Measurements from ENCODE around the gene GAL. TPM values are rescaled to one million over a fixed set of nuclear protein-coding genes. Genes with fewer than 3 reads are reported as not detected.

Gene GAL
- total RNA-seq, 1 experiment from 2014 or later, result 0.29 TPM

GRCh38 chr11:68655806-68656205, 28.5 kb upstream of the GAL start:
- in situ Hi-C loops (cut with HindIII; ENCODE audit: low pct_unique_long_range_greater_than_20kb, low sequenced_read_pairs), result no loop called here
- DNase-seq (ENCODE audit: low read depth, low spot score), result no peak

GRCh38 chr11:68657021-68657780, 27.1 kb upstream of the GAL start:
- in situ Hi-C loops (cut with HindIII; ENCODE audit: low pct_unique_long_range_greater_than_20kb, low sequenced_read_pairs), result no loop called here
- DNase-seq (ENCODE audit: low read depth, low spot score), result no peak

- no peak for DNase-seq (ENCODE audit: low read depth, low spot score)
- in situ Hi-C loops (cut with HindIII; ENCODE audit: low pct_unique_long_range_greater_than_20kb, low sequenced_read_pairs), result no loop called here
These were observed 26.2 kb upstream of the GAL start for GRCh38 chr11:68658097-68658496.

GRCh38 chr11:68658661-68659060, 25.7 kb upstream of the GAL start:
- no peak for DNase-seq (ENCODE audit: low read depth, low spot score)
- in situ Hi-C loops (cut with HindIII; ENCODE audit: low pct_unique_long_range_greater_than_20kb, low sequenced_read_pairs), result no loop called here

GRCh38 chr11:68659158-68659921, 25.0 kb upstream of the GAL start:
- peak; percentile 46 for DNase-seq (ENCODE audit: low read depth, low spot score)
- in situ Hi-C loops (cut with HindIII; ENCODE audit: low pct_unique_long_range_greater_than_20kb, low sequenced_read_pairs), result no loop called here

GRCh38 chr11:68660066-68660810, 24.1 kb upstream of the GAL start:
- in situ Hi-C loops (cut with HindIII; ENCODE audit: low pct_unique_long_range_greater_than_20kb, low sequenced_read_pairs), result no loop called here
- DNase-seq (ENCODE audit: low read depth, low spot score), result no peak

GRCh38 chr11:68661014-68661413, 23.3 kb upstream of the GAL start:
- DNase-seq (ENCODE audit: low read depth, low spot score), result no peak
- in situ Hi-C loops (cut with HindIII; ENCODE audit: low pct_unique_long_range_greater_than_20kb, low sequenced_read_pairs), result no loop called here

- no peak for DNase-seq (ENCODE audit: low read depth, low spot score)
- in situ Hi-C loops (cut with HindIII; ENCODE audit: low pct_unique_long_range_greater_than_20kb, low sequenced_read_pairs), result no loop called here
These were observed 22.4 kb upstream of the GAL start for GRCh38 chr11:68661697-68662603.

GRCh38 chr11:68663482-68664010, 20.8 kb upstream of the GAL start:
- DNase-seq (ENCODE audit: low read depth, low spot score), result no peak
- in situ Hi-C loops (cut with HindIII; ENCODE audit: low pct_unique_long_range_greater_than_20kb, low sequenced_read_pairs), result no loop called here

GRCh38 chr11:68664141-68664540, 20.2 kb upstream of the GAL start:
- in situ Hi-C loops (cut with HindIII; ENCODE audit: low pct_unique_long_range_greater_than_20kb, low sequenced_read_pairs), result no loop called here
- no peak for DNase-seq (ENCODE audit: low read depth, low spot score)

- DNase-seq (ENCODE audit: low read depth, low spot score), result no peak
- in situ Hi-C loops (cut with HindIII; ENCODE audit: low pct_unique_long_range_greater_than_20kb, low sequenced_read_pairs), result no loop called here
These were observed 19.4 kb upstream of the GAL start for GRCh38 chr11:68664906-68665305.

- in situ Hi-C loops (cut with HindIII; ENCODE audit: low pct_unique_long_range_greater_than_20kb, low sequenced_read_pairs), result no loop called here
- DNase-seq (ENCODE audit: low read depth, low spot score), result no peak
These were observed 18.9 kb upstream of the GAL start for GRCh38 chr11:68665436-68665835.

GRCh38 chr11:68666849-68667248, 17.5 kb upstream of the GAL start:
- in situ Hi-C loops (cut with HindIII; ENCODE audit: low pct_unique_long_range_greater_than_20kb, low sequenced_read_pairs), result no loop called here
- DNase-seq (ENCODE audit: low read depth, low spot score), result no peak

- in situ Hi-C loops (cut with HindIII; ENCODE audit: low pct_unique_long_range_greater_than_20kb, low sequenced_read_pairs), result no loop called here
- DNase-seq (ENCODE audit: low read depth, low spot score), result no peak
These were observed 16.5 kb upstream of the GAL start for GRCh38 chr11:68667511-68668500.

- no peak for DNase-seq (ENCODE audit: low read depth, low spot score)
- in situ Hi-C loops (cut with HindIII; ENCODE audit: low pct_unique_long_range_greater_than_20kb, low sequenced_read_pairs), result no loop called here
These were observed 14.8 kb upstream of the GAL start for GRCh38 chr11:68669301-68670090.

All from SK-MEL-5 (cell line).